ENCODE results near the gene MYL12A. TPM values are rescaled to one million over a fixed set of nuclear protein-coding genes. Genes with fewer than 3 reads are reported as not detected.

Gene MYL12A
- total and polyA plus RNA-seq, 2 experiments from 2014 or later, result 152 to 420 TPM

DNA sequence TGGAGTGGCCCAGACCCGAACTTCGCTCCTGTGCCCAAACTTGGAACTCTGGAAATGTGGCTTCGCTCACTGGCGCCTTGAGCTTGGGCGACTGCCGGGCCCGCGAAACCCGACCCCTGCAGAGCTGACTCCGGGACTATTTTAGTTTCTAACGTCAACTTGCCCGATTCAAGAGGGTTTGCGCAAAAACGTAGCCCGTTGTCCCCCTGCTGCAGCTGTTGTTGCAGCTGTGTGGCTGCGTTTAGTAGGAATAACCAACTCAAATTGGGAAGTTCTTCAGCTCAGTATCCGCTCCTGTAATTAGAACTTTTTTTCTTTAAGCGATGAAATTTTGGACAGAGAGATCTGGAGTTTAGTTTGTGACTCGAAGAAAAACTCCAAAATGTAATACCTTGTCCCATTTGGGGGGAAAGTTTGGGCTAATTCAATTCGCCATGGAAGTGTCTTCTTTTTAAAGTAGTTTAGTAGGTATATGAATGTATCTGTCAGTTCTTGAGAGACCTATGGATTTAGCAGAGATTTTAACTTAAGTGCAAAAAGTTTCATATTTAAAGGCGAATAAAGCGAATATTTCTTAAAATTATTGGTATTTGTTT lies 559 bp downstream of the MYL12A start:
- DNase-seq (ENCODE audit: low read depth in 1 of 2, low spot score in 1 of 2), result peak; percentile 56 to 73
- peaks cover 2% of the 10 kb centered on the region for H3K36me3 ChIP-seq

DNA sequence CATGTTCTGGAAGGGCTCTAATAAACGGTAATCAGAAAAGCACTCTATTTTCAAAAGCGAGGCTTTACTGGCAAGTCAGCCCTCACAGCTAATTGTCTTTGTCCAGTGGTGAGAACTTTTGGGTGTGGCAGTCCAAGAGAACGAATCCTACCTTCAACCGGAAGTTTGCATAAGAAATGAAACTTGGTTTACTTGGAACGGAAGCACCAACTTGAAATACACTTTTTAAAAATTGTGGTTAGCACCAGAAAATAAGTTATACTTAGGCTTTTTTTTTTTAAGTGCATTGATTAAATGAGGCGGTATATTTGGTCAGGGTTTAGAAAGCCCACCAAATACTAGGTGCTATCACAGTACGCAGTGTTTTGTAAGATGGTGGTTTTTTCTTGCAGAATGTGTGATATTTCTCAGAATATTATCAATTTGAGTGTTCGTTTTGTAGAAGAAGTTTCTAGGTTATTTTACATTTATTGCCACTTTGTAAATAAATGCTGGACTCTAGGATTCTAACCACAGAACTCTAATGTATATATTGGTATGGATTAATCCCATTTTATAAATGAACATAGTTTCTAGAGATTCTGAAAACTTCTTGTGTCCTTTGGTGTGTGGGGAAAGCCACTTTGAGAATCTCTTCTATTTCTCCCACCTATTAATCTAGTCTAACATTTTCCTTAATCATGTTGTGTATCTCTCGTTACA lies 1.2 kb downstream of the MYL12A start:
- Histone ChIP-seq H3K9me3 (ENCODE audit: low read depth) (no peaks in the 10 kb centered on the region), H3K4me3 (peak overlapping the region; percentile 75), H3K27me3 (no peaks in the 10 kb centered on the region), H3K27ac (peak overlapping the region; percentile 100), H3K4me1 (ENCODE audit: low read depth) (peaks cover 10% of the 10 kb centered on the region), H3K36me3 (peaks cover 8% of the 10 kb centered on the region)
- DNase-seq (ENCODE audit: low read depth in 1 of 2, low spot score in 1 of 2), result peak in 1 of 2 donors; percentile 75
- TF ChIP-seq, protein P1, sequence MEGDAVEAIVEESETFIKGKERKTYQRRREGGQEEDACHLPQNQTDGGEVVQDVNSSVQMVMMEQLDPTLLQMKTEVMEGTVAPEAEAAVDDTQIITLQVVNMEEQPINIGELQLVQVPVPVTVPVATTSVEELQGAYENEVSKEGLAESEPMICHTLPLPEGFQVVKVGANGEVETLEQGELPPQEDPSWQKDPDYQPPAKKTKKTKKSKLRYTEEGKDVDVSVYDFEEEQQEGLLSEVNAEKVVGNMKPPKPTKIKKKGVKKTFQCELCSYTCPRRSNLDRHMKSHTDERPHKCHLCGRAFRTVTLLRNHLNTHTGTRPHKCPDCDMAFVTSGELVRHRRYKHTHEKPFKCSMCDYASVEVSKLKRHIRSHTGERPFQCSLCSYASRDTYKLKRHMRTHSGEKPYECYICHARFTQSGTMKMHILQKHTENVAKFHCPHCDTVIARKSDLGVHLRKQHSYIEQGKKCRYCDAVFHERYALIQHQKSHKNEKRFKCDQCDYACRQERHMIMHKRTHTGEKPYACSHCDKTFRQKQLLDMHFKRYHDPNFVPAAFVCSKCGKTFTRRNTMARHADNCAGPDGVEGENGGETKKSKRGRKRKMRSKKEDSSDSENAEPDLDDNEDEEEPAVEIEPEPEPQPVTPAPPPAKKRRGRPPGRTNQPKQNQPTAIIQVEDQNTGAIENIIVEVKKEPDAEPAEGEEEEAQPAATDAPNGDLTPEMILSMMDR (IDR thresholded peaks at IDR 0.05; ENCODE audit: low read depth, low read length), result no peak

More for the DNA sequence above, 559 bp downstream of the MYL12A start:
- Histone ChIP-seq H3K9me3 (ENCODE audit: low read depth) (no peaks in the 10 kb centered on the region), H3K27me3 (no peaks in the 10 kb centered on the region), H3K4me1 (ENCODE audit: low read depth) (peaks cover 10% of the 10 kb centered on the region), H3K27ac (peak overlapping the region; percentile 100), H3K4me3 (peak overlapping the region; percentile 75)
- TF ChIP-seq, protein P1 (IDR thresholded peaks at IDR 0.05; ENCODE audit: low read depth, low read length), result no peak

DNA sequence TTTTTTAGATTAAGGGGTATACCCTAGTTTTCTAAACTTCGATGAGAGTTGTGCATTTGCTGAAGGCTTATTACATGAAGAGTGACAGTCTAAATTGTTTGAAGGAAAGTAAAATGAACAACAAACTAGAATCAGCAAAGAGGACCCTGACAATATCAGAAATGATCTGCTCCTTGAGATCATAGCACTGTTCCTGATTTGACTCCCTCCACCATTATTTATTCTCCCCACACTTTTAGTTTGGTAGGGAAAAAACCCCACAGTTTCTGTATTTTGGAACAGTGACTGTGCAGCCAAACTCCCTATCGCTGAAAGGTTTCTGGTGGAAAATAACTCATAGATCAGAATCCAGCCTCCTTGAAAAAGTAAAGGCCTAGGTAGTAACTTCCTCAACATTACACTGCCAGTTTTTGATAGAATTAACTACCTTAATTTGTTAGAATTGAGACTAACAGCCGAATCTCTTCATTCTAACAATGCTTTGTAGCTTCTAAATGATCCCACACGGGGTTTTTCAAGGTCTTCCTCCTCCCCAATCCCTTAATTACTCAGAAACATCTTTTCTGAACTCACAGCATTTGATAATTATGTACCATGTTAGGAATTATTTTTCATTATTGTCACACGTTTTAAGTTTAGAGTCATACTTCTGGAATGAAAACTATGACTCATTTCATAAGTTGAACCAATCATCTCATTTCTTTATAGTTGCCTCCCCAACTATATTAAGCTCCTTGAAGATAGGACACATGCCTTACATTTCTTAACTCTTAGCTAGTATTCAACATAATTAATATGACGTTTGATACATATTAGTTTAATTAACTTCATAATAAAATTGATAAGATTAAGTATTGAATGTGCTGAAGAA lies 2.9 kb downstream of the MYL12A start:
- Histone ChIP-seq H3K4me3 (no peak overlapping the region), H3K27ac (peak overlapping the region; percentile 33), H3K27me3 (no peaks in the 10 kb centered on the region), H3K36me3 (peaks cover 25% of the 10 kb centered on the region), H3K4me1 (ENCODE audit: low read depth) (peaks cover 10% of the 10 kb centered on the region), H3K9me3 (ENCODE audit: low read depth) (no peaks in the 10 kb centered on the region)
- peak in 1 of 2 donors; percentile 84 for DNase-seq (ENCODE audit: low read depth in 1 of 2, low spot score in 1 of 2)
- TF ChIP-seq, protein P1 (IDR thresholded peaks at IDR 0.05; ENCODE audit: low read depth, low read length), result no peak

DNA sequence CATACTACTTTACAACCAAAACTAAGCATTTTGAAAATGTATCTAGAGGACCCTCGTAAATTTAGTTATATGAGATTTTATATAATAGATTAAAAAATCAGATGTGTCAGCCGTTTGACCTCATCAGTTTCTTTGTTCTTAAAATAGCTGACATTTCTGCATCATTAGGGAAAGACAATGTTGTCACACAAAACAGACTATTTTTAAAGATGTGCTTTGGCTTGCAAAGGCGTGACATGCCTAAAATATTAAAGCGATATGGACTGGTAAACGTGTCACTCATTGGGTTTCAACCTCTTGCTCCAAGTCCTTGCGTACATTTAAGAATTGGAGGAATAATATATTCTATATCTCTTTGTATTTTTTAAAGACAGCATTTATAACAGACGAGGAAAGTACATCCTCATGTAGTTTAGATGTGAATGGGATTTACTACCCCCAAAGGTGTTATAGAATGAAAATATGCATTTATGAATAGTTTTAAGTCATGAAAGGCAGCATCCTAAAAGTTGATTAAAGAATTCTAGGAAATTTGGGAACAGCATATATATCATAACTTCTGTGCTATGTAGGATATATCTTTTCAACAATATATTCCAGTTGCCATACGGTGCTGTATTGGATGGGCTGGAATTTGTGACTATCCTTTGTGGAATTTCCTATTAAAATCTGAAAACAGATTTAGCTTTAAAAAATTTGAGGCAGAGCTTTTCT lies 3.8 kb downstream of the MYL12A start:
- no peaks in the 10 kb centered on the region for H3K9me3 ChIP-seq (ENCODE audit: low read depth)
- H3K4me1 ChIP-seq (ENCODE audit: low read depth), result peaks cover 15% of the 10 kb centered on the region
- peaks cover 33% of the 10 kb centered on the region for H3K36me3 ChIP-seq
- H3K27ac ChIP-seq, result peak overlapping the region; percentile 4
- TF ChIP-seq, protein P1 (IDR thresholded peaks at IDR 0.05; ENCODE audit: low read depth, low read length), result no peak
- H3K27me3 ChIP-seq, result no peaks in the 10 kb centered on the region
- DNase-seq (ENCODE audit: low read depth in 1 of 2, low spot score in 1 of 2), result no peak
- H3K4me3 ChIP-seq, result no peak overlapping the region

DNA sequence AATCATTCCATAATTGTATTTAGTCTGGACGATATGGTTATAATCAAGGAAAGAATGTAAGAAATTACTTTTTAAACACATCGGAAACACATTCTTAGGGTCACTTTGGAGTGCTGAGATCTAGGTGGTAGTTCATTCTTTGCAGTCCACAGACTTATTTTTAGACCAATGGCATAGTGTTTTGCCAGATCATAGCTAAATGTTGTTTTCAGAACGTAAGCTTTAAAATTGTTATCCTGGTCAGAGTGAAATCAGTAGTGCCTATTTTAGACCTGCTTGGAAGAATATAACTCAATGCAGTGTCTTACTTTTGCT lies 4.3 kb downstream of the MYL12A start:
- Histone ChIP-seq H3K4me3 (no peak overlapping the region), H3K27ac (no peak overlapping the region), H3K9me3 (ENCODE audit: low read depth) (no peaks in the 10 kb centered on the region), H3K27me3 (no peaks in the 10 kb centered on the region), H3K4me1 (ENCODE audit: low read depth) (peaks cover 20% of the 10 kb centered on the region), H3K36me3 (peaks cover 35% of the 10 kb centered on the region)
- no peak for DNase-seq (ENCODE audit: low read depth in 1 of 2, low spot score in 1 of 2)
- TF ChIP-seq, protein P1 (IDR thresholded peaks at IDR 0.05; ENCODE audit: low read depth, low read length), result no peak

Measured in cardiac muscle cell (in vitro differentiated cells and primary cell).